GM23248 (cell line): Measurements from ENCODE around the gene GRPR. TPM values are rescaled to one million over a fixed set of nuclear protein-coding genes. Genes with fewer than 3 reads are reported as not detected.

Source experiments
- DNase-seq: peaks from one replicate; pipeline ENCODE4 v3.0.0-alpha.2; 2015
- H2AFZ ChIP-seq: fragments of 200-600 bp; sonication (generic); 2 replicates; pipeline ENCODE4 v1.6.1; 2016; ENCODE audit warnings: antibody characterized with exemption
- H3F3A ChIP-seq: fragments of 200-600 bp; sonication (generic); 2 replicates; pipeline ENCODE4 v1.6.1; 2016; ENCODE audit warnings: mild to moderate bottlenecking, antibody characterized with exemption, mixed run types; ENCODE audit not compliant: insufficient read depth
- H3K27ac ChIP-seq: fragments of 200-600 bp; sonication (generic); 2 replicates; pipeline ENCODE4 v1.5.1; 2016; ENCODE audit warnings: mild to moderate bottlenecking
- H3K27me3 ChIP-seq: fragments of 200-600 bp; sonication (generic); replicated peaks from 2 replicates; pipeline ENCODE4 v1.6.1; 2016; ENCODE audit warnings: mild to moderate bottlenecking; ENCODE audit not compliant: insufficient read depth
- H3K36me3 ChIP-seq: fragments of 200-600 bp; sonication (generic); 2 replicates; pipeline ENCODE4 v1.6.1; 2016; ENCODE audit warnings: low read depth, mild to moderate bottlenecking
- H3K4me1 ChIP-seq: fragments of 200-600 bp; sonication (generic); 2 replicates; pipeline ENCODE4 v1.6.1; 2016; ENCODE audit warnings: mild to moderate bottlenecking; ENCODE audit not compliant: insufficient read depth
- H3K4me2 ChIP-seq: fragments of 200-600 bp; sonication (generic); one replicate; pipeline ENCODE4 v1.6.1; 2016; ENCODE audit warnings: mild to moderate bottlenecking; ENCODE audit not compliant: unreplicated experiment
- H3K4me3 ChIP-seq: fragments of 200-600 bp; sonication (generic); 2 replicates; pipeline ENCODE4 v1.5.1; 2016; ENCODE audit warnings: mild to moderate bottlenecking
- H3K79me2 ChIP-seq: fragments of 200-600 bp; sonication (generic); 2 replicates; pipeline ENCODE4 v1.6.1; 2016; ENCODE audit warnings: mild to moderate bottlenecking; ENCODE audit not compliant: insufficient read depth
- H3K9ac ChIP-seq: fragments of 200-600 bp; sonication (generic); 2 replicates; pipeline ENCODE4 v1.6.1; 2016; ENCODE audit warnings: mild to moderate bottlenecking
- H3K9me2 ChIP-seq: fragments of 200-600 bp; sonication (generic); 2 replicates; pipeline ENCODE4 v1.6.1; 2016; ENCODE audit warnings: mixed run types, mild to moderate bottlenecking, moderate library complexity; ENCODE audit not compliant: insufficient read depth
- H3K9me3 ChIP-seq: fragments of 200-600 bp; sonication (generic); one replicate; pipeline ENCODE4 v1.6.1; 2017; ENCODE audit warnings: low read depth
- H4K20me1 ChIP-seq: fragments of 200-600 bp; sonication (generic); 2 replicates; pipeline ENCODE4 v1.6.0; 2016; ENCODE audit not compliant: insufficient read depth
- EZH2 ChIP-seq: fragments of 200-600 bp; sonication (generic); IDR thresholded peaks from 2 replicates; pipeline ENCODE4 v1.6.1; 2018; ENCODE audit warnings: antibody characterized with exemption, mild to moderate bottlenecking; ENCODE audit not compliant: insufficient read depth, poor library complexity, severe bottlenecking
- EZH2phosphoT487 ChIP-seq: fragments of 200-600 bp; sonication (generic); IDR thresholded peaks from 2 replicates; pipeline ENCODE4 v1.6.1; 2018; ENCODE audit warnings: antibody characterized with exemption, moderate library complexity, mild to moderate bottlenecking, low read depth; ENCODE audit not compliant: insufficient read depth
- WGBS, 2 experiments: methylation state at CpG; one replicate each; pipeline ENCODE4 v1.1.6; 2015 to 2017; ENCODE audit warnings: low lambda C conversion rate in 2 of 2, low coverage in 1 of 2; ENCODE audit errors: missing lambda C conversion rate in 2 of 2; 5-methylcytosine and 5-hydroxymethylcytosine counted together
- in situ Hi-C: fragments of 300-500 bp; cut with MboI; formaldehyde crosslinking; loops from 2 replicates; pipeline ENCODE4 v1.15.0; 2020
- polyA plus RNA-seq: library from polyadenylated mRNA; unstranded; fragments of >200 nt; fragmentation: Nextera tagmentation; extraction: Ambion mirVana; gene quantifications from 2 replicates; pipeline ENCODE4 v1.2.1, GENCODE V29; 2016
- total RNA-seq: library from RNA; depleted of rRNA; stranded (reverse); fragments of >200 nt; shearing (Covaris generic); gene quantifications from 2 replicates; pipeline ENCODE4 v1.2.3, GENCODE V29; 2014

Gene GRPR
- total and polyA plus RNA-seq, 2 experiments from 2014 or later, result 0.13 TPM; not detected in 1

DNA sequence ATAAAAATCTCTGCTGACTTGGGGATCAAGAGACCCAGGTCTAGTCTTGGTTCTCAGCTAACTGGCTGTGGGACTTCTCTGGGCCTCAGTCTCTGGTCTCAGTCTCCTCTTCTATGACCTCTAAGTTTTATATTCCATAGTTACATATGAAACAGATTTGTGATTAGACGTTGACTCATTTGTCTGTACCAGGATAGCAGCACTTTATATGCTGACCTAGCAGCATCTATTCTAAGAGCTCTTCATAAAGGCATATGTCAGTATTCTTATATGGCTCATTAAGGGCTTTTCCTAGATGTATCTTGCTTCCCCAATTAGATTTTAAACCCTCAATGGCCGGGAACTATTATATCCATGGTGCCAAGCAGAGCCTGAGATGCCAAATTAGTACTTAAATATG, 12.7 kb downstream of the GRPR start:
- Histone ChIP-seq H3K4me2 (no peak overlapping the region), H3K9ac (no peak overlapping the region), H3K36me3 (no peaks in the 10 kb centered on the region), H2AFZ (no peak overlapping the region), H3K4me1 (no peaks in the 10 kb centered on the region), H3K9me3 (no peaks in the 10 kb centered on the region), H3K9me2 (no peaks in the 10 kb centered on the region), H4K20me1 (no peaks in the 10 kb centered on the region), H3K79me2 (no peaks in the 10 kb centered on the region), H3K27me3 (no peaks in the 10 kb centered on the region), H3K4me3 (no peak overlapping the region), H3K27ac (no peak overlapping the region), H3F3A (no peaks in the 10 kb centered on the region)
- DNase-seq, result peak; percentile 1
- in situ Hi-C loops, result no loop called here
- WGBS, 2 experiments, result 80 to 92% methylated on average over 2 of the region's 2 CpGs
- no peak for TF ChIP-seq EZH2
- TF ChIP-seq EZH2phosphoT487, result no peak

DNA sequence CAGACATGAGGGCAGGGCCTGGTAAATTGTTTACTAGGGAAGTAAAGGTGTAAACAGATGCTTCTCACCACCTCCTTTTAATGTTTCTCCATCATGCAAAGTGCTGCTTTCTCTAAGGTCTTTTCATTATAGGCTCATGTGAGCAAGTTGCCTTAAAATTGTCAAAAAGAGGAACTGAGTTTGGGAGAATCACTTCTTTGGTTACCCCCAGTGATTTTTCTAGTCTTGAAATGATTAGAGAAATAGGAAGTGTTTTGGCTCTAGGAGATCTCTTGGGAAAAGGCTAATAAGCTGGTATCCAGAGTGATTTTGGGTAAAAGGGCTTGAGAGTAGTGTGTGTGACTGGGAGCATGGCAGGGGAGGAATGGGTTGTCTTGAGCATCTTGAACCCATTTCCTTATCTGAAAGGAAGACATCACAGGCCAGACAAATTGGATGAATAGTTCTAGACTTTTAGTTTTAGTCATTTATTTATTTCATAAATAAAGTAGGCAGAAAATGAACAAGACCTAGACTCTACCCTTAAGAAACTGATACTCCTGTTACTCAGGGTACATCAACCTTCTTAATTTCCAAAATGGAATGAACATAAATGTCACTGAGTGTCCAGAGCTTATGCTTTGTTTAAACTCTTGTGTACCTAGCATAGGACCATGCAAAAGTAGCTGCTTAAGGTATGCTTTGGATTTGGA, 14.2 kb downstream of the GRPR start:
- H3F3A ChIP-seq, result no peaks in the 10 kb centered on the region
- no peaks in the 10 kb centered on the region for H4K20me1 ChIP-seq
- H3K4me3 ChIP-seq, result no peak overlapping the region
- in situ Hi-C loops, result no loop called here
- H3K27me3 ChIP-seq, result no peaks in the 10 kb centered on the region
- H3K79me2 ChIP-seq, result no peaks in the 10 kb centered on the region
- no peak overlapping the region for H2AFZ ChIP-seq
- no peak overlapping the region for H3K27ac ChIP-seq
- H3K4me2 ChIP-seq, result no peak overlapping the region
- no peak for DNase-seq
- TF ChIP-seq EZH2 (no peak), EZH2phosphoT487 (no peak)
- H3K9me3 ChIP-seq, result no peaks in the 10 kb centered on the region
- no peaks in the 10 kb centered on the region for H3K36me3 ChIP-seq
- H3K9me2 ChIP-seq, result no peaks in the 10 kb centered on the region
- no peak overlapping the region for H3K9ac ChIP-seq
- no peaks in the 10 kb centered on the region for H3K4me1 ChIP-seq

DNA sequence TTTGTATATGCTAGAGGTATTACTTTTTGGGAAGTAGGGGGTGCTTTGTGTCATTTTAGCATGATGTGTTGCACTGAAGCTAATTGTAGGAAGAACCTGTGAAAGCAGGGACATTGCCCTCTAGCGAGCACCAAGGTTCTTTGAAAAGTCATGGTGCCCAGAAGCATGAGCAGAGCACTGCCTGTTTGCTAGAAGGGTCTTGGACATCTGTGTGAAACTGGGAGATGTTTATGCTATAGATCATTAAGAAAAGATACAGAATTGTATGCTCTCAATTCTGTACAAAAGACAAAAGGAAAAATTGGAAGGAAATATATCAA, 14.7 kb downstream of the GRPR start:
- in situ Hi-C loops, result no loop called here

DNA sequence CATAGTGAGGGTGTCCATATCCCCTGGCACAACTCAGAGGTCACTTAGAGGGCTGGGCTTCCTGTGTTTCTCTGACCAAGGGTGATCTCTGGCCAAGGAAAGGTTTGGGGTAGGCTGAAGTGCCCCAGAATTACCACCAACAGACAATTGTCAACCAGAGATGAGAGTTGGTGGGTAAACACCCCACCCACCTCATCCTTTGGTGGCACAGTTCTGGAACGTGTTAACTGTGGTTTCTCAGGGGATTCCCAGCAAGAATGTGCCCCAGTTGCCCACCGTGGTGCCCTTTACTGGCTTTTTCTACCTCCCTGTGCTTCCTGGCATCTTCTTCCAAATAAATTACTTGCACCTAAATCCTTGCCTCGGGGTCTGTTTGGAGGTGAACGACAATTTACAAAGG, 17.1 kb downstream of the GRPR start:
- Histone ChIP-seq H3K4me3 (no peak overlapping the region), H3K9me2 (no peaks in the 10 kb centered on the region), H3K4me1 (no peaks in the 10 kb centered on the region), H3K27me3 (no peaks in the 10 kb centered on the region), H4K20me1 (no peaks in the 10 kb centered on the region), H2AFZ (no peak overlapping the region), H3F3A (no peaks in the 10 kb centered on the region), H3K9ac (no peak overlapping the region), H3K79me2 (no peaks in the 10 kb centered on the region), H3K4me2 (no peak overlapping the region), H3K36me3 (no peaks in the 10 kb centered on the region), H3K9me3 (no peaks in the 10 kb centered on the region), H3K27ac (no peak overlapping the region)
- WGBS, 2 experiments, result 39 to 43% methylated on average over 3 to 4 of the region's 4 CpGs
- TF ChIP-seq EZH2phosphoT487, result no peak
- no peak for TF ChIP-seq EZH2
- in situ Hi-C loops, result no loop called here
- DNase-seq, result no peak

More for the DNA sequence above, 14.7 kb downstream of the GRPR start:
- WGBS, 2 experiments, result 80 to 90% methylated on average over 1 of the region's 1 CpG
- Histone ChIP-seq H3K4me2 (no peak overlapping the region), H3K79me2 (no peaks in the 10 kb centered on the region), H3K27me3 (no peaks in the 10 kb centered on the region), H3K4me1 (no peaks in the 10 kb centered on the region), H3K27ac (no peak overlapping the region), H3K4me3 (no peak overlapping the region), H4K20me1 (no peaks in the 10 kb centered on the region), H3K9ac (no peak overlapping the region), H3K36me3 (no peaks in the 10 kb centered on the region), H3F3A (no peaks in the 10 kb centered on the region), H3K9me2 (no peaks in the 10 kb centered on the region), H3K9me3 (no peaks in the 10 kb centered on the region), H2AFZ (no peak overlapping the region)
- TF ChIP-seq EZH2phosphoT487 (no peak), EZH2 (no peak)
- DNase-seq, result no peak

DNA sequence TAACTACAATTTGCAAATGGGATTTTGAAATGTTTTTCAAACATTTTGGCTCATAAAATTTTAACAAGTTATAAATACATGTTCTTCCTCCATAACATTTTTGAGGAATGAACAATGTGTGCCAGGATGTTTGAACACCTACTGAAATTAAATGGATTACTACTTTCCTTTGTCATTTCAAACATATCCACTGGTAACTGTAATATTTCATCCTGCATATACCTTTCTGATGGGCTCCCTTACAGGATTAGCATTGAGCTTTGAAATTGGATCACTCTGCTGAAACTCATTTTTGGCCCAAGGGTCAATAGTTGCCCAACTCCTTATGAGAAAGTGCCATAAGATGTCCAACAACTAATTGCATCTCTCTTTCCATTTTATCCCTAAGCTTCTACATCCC, 17.6 kb downstream of the GRPR start:
- no peak for DNase-seq
- no peak overlapping the region for H3K4me3 ChIP-seq
- no peaks in the 10 kb centered on the region for H3K9me2 ChIP-seq
- no peak for TF ChIP-seq EZH2
- TF ChIP-seq EZH2phosphoT487, result no peak
- no peak overlapping the region for H2AFZ ChIP-seq
- H4K20me1 ChIP-seq, result no peaks in the 10 kb centered on the region
- H3K27me3 ChIP-seq, result no peaks in the 10 kb centered on the region
- no peaks in the 10 kb centered on the region for H3K36me3 ChIP-seq
- H3K9me3 ChIP-seq, result no peaks in the 10 kb centered on the region
- no peak overlapping the region for H3K27ac ChIP-seq
- in situ Hi-C loops, result no loop called here
- no peaks in the 10 kb centered on the region for H3K79me2 ChIP-seq
- no peak overlapping the region for H3K4me2 ChIP-seq
- H3K9ac ChIP-seq, result no peak overlapping the region
- no peaks in the 10 kb centered on the region for H3F3A ChIP-seq
- no peaks in the 10 kb centered on the region for H3K4me1 ChIP-seq
